GM18508 (cell line): ENCODE results near the gene CACNA1C.

ENCODE experiments used
- ATAC-seq: cut with Tn5 transposase; IDR thresholded peaks from one replicate; pipeline ENCODE4 v1.9.1; 2021; ENCODE audit warnings: moderate number of reproducible peaks; ENCODE audit not compliant: insufficient read depth, unreplicated experiment

CACNA1C gene

GRCh38 chr12:2393016-2393415 is 340.2 kb downstream of the CACNA1C start:
- ATAC-seq: no peak

- no peak for ATAC-seq
These were observed 341.2 kb downstream of the CACNA1C start for GRCh38 chr12:2393996-2394395.

- no peak for ATAC-seq
These were observed 342.7 kb downstream of the CACNA1C start for GRCh38 chr12:2395354-2395977.

- ATAC-seq: no peak
These were observed 343.7 kb downstream of the CACNA1C start for GRCh38 chr12:2396448-2396871.

- ATAC-seq: no peak
These were observed 344.7 kb downstream of the CACNA1C start for GRCh38 chr12:2397356-2398045.

GRCh38 chr12:2401040-2401439 is 348.3 kb downstream of the CACNA1C start:
- ATAC-seq: no peak

GRCh38 chr12:2402073-2402579 is 349.3 kb downstream of the CACNA1C start:
- ATAC-seq: no peak

- no peak for ATAC-seq
These were observed 350.6 kb downstream of the CACNA1C start for GRCh38 chr12:2403221-2403976.

GRCh38 chr12:2405039-2405438 is 352.3 kb downstream of the CACNA1C start:
- ATAC-seq: no peak

GRCh38 chr12:2406903-2407302 is 354.1 kb downstream of the CACNA1C start:
- ATAC-seq: no peak

GRCh38 chr12:2408262-2408661 is 355.5 kb downstream of the CACNA1C start:
- no peak for ATAC-seq

GRCh38 chr12:2409656-2410265 is 357.0 kb downstream of the CACNA1C start:
- no peak for ATAC-seq

GRCh38 chr12:2410496-2410895 is 357.7 kb downstream of the CACNA1C start:
- no peak for ATAC-seq

GRCh38 chr12:2411011-2411410 is 358.2 kb downstream of the CACNA1C start:
- ATAC-seq: no peak

GRCh38 chr12:2411616-2412304 is 359.0 kb downstream of the CACNA1C start:
- no peak for ATAC-seq

- no peak for ATAC-seq
These were observed 359.5 kb downstream of the CACNA1C start for GRCh38 chr12:2412305-2412643.

- ATAC-seq: no peak
These were observed 360.5 kb downstream of the CACNA1C start for GRCh38 chr12:2413301-2413700.

GRCh38 chr12:2413999-2414792 is 361.4 kb downstream of the CACNA1C start:
- ATAC-seq: no peak

GRCh38 chr12:2414810-2415567 is 362.2 kb downstream of the CACNA1C start:
- no peak for ATAC-seq
